NCI-H2196 (cell line): ENCODE measurements around the gene PHF2.

ENCODE experiments used
- DNase-seq: peaks from one replicate; lab custom pipeline; 2025; ENCODE audit not compliant: unreplicated experiment; lab: John Stamatoyannopoulos, UW

PHF2 gene

GRCh38 chr9:93576258-93577077 is at the start of gene PHF2:
Gene PHF2 (plus strand): TSS chr9:93576584. CDS start chr9:93576774, 190 bp downstream.
- DNase-seq: peak; percentile 43

- DNase-seq: no peak
Observed at GRCh38 chr9:93531374-93531773, 45.0 kb upstream of the PHF2 start.

GRCh38 chr9:93532141-93532540 is 44.2 kb upstream of the PHF2 start:
- no peak for DNase-seq

- no peak for DNase-seq
Observed at GRCh38 chr9:93533863-93534262, 42.5 kb upstream of the PHF2 start.

GRCh38 chr9:93536167-93536566 is 40.2 kb upstream of the PHF2 start:
- no peak for DNase-seq

GRCh38 chr9:93536874-93537273 is 39.5 kb upstream of the PHF2 start:
- DNase-seq: no peak

- no peak for DNase-seq
Observed at GRCh38 chr9:93540305-93540704, 36.1 kb upstream of the PHF2 start.

- DNase-seq: no peak
Observed at GRCh38 chr9:93541005-93541404, 35.4 kb upstream of the PHF2 start.

- DNase-seq: no peak
Observed at GRCh38 chr9:93541581-93542349, 34.6 kb upstream of the PHF2 start.

- no peak for DNase-seq
Observed at GRCh38 chr9:93543117-93543516, 33.3 kb upstream of the PHF2 start.

GRCh38 chr9:93546356-93546755 is 30.0 kb upstream of the PHF2 start:
- no peak for DNase-seq

GRCh38 chr9:93549611-93550010 is 26.8 kb upstream of the PHF2 start:
- DNase-seq: no peak

GRCh38 chr9:93552923-93553322 is 23.5 kb upstream of the PHF2 start:
- no peak for DNase-seq

- DNase-seq: no peak
Observed at GRCh38 chr9:93555370-93555769, 21.0 kb upstream of the PHF2 start.

GRCh38 chr9:93557366-93558137 is 18.8 kb upstream of the PHF2 start:
- DNase-seq: no peak

GRCh38 chr9:93558503-93558902 is 17.9 kb upstream of the PHF2 start:
- DNase-seq: no peak

- no peak for DNase-seq
Observed at GRCh38 chr9:93560991-93561390, 15.4 kb upstream of the PHF2 start.

GRCh38 chr9:93562157-93562556 is 14.2 kb upstream of the PHF2 start:
- no peak for DNase-seq

- DNase-seq: no peak
Observed at GRCh38 chr9:93565089-93565488, 11.3 kb upstream of the PHF2 start.

- peak; percentile 98 for DNase-seq
Observed at GRCh38 chr9:93566408-93567270, 9.7 kb upstream of the PHF2 start.
